ENCODE results near the gene UACA.

Gene UACA

DNA sequence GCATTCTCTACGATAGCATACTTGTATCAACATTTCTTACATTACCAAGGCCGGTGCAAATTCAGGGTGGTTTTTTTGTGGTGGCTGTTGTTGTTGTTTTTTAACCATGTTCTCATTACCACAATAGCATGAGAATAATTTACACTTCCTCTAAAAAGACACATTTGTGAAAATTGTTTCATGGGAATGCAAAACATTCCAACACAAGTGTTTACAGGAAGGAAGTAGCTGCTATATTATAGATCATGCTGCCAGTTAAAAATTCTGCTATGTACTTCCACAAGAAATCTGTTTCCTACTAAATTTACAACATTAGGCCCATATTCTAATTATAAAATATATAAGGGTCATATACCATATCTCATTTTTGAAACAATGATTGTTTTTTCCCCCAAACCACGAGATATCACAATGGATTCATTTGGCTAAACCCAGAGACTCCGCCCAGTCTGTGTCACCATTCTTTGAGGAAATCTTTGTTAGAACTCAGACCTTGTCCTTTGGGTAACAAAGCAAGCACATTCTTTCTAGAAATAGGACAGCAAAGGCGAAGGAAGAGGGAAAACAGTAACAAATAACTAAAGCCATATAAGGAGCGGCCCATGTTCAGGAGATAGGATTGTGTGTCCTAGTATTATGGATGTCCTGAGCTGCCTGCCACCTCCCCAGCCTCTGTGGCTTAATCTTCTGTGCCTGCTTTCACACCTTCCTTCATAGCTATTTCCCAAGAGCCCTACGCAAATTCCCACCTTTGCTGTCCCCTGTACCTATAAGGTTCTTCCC lies 60.1 kb downstream of the UACA start:
- H3K27ac ChIP-seq (replicated peaks): no peak overlapping the region

DNA sequence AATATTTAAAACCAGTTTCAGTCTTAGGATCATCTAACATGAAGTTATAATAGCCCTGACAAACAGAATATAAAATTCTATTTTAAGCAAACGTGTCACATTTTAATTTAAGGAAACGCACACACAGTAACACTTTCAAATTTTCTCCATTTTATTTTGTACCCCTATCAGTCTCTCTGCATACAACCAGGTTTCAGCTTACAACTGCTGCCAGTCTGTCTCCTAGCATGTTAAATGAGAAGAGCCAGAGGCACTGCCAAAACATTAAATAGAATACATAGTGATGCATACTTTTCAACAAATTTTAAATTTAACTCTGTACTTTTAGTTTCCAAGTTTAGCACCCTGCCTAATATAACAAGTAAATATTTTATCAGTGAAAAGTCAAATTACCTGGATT lies 60.8 kb downstream of the UACA start:
- Histone ChIP-seq H3K27ac (replicated peaks) (no peak overlapping the region), H3K27me3 (ENCODE audit: insufficient read depth, poor library complexity, severe bottlenecking) (no peaks in the 10 kb centered on the region), H3K4me3 (replicated peaks; ENCODE audit: insufficient read depth, low read length) (no peak overlapping the region)
- no peak for DNase-seq (ENCODE audit: low read depth in 1 of 2, low spot score in 1 of 2)
- TF ChIP-seq POLR2AphosphoS5 (IDR thresholded peaks at IDR 0.05; ENCODE audit: low read depth) (no peak), SPI1 (IDR thresholded peaks at IDR 0.05; ENCODE audit: borderline replicate concordance, low read depth) (no peak), GABPA (IDR thresholded peaks at IDR 0.05; ENCODE audit: low read depth) (no peak)
- TF ChIP-seq, protein P1, sequence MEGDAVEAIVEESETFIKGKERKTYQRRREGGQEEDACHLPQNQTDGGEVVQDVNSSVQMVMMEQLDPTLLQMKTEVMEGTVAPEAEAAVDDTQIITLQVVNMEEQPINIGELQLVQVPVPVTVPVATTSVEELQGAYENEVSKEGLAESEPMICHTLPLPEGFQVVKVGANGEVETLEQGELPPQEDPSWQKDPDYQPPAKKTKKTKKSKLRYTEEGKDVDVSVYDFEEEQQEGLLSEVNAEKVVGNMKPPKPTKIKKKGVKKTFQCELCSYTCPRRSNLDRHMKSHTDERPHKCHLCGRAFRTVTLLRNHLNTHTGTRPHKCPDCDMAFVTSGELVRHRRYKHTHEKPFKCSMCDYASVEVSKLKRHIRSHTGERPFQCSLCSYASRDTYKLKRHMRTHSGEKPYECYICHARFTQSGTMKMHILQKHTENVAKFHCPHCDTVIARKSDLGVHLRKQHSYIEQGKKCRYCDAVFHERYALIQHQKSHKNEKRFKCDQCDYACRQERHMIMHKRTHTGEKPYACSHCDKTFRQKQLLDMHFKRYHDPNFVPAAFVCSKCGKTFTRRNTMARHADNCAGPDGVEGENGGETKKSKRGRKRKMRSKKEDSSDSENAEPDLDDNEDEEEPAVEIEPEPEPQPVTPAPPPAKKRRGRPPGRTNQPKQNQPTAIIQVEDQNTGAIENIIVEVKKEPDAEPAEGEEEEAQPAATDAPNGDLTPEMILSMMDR (IDR thresholded peaks at IDR 0.05; ENCODE audit: insufficient read depth, low read length): no peak
- TF ChIP-seq, protein P2, sequence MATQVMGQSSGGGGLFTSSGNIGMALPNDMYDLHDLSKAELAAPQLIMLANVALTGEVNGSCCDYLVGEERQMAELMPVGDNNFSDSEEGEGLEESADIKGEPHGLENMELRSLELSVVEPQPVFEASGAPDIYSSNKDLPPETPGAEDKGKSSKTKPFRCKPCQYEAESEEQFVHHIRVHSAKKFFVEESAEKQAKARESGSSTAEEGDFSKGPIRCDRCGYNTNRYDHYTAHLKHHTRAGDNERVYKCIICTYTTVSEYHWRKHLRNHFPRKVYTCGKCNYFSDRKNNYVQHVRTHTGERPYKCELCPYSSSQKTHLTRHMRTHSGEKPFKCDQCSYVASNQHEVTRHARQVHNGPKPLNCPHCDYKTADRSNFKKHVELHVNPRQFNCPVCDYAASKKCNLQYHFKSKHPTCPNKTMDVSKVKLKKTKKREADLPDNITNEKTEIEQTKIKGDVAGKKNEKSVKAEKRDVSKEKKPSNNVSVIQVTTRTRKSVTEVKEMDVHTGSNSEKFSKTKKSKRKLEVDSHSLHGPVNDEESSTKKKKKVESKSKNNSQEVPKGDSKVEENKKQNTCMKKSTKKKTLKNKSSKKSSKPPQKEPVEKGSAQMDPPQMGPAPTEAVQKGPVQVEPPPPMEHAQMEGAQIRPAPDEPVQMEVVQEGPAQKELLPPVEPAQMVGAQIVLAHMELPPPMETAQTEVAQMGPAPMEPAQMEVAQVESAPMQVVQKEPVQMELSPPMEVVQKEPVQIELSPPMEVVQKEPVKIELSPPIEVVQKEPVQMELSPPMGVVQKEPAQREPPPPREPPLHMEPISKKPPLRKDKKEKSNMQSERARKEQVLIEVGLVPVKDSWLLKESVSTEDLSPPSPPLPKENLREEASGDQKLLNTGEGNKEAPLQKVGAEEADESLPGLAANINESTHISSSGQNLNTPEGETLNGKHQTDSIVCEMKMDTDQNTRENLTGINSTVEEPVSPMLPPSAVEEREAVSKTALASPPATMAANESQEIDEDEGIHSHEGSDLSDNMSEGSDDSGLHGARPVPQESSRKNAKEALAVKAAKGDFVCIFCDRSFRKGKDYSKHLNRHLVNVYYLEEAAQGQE (IDR thresholded peaks at IDR 0.05; ENCODE audit: insufficient replicate concordance, low read depth): no peak

More for the DNA sequence above, 60.1 kb downstream of the UACA start:
- no peak for DNase-seq (ENCODE audit: low read depth in 1 of 2, low spot score in 1 of 2)
- no peak for TF ChIP-seq POLR2AphosphoS5 (IDR thresholded peaks at IDR 0.05; ENCODE audit: low read depth)
- TF ChIP-seq, protein P1 (IDR thresholded peaks at IDR 0.05; ENCODE audit: insufficient read depth, low read length): no peak
- TF ChIP-seq, protein P2 (IDR thresholded peaks at IDR 0.05; ENCODE audit: insufficient replicate concordance, low read depth): no peak
- no peak for TF ChIP-seq GABPA (IDR thresholded peaks at IDR 0.05; ENCODE audit: low read depth)
- TF ChIP-seq SPI1 (IDR thresholded peaks at IDR 0.05; ENCODE audit: borderline replicate concordance, low read depth): no peak
- no peaks in the 10 kb centered on the region for H3K27me3 ChIP-seq (ENCODE audit: insufficient read depth, poor library complexity, severe bottlenecking)
- no peak overlapping the region for H3K4me3 ChIP-seq (replicated peaks; ENCODE audit: insufficient read depth, low read length)

DNA sequence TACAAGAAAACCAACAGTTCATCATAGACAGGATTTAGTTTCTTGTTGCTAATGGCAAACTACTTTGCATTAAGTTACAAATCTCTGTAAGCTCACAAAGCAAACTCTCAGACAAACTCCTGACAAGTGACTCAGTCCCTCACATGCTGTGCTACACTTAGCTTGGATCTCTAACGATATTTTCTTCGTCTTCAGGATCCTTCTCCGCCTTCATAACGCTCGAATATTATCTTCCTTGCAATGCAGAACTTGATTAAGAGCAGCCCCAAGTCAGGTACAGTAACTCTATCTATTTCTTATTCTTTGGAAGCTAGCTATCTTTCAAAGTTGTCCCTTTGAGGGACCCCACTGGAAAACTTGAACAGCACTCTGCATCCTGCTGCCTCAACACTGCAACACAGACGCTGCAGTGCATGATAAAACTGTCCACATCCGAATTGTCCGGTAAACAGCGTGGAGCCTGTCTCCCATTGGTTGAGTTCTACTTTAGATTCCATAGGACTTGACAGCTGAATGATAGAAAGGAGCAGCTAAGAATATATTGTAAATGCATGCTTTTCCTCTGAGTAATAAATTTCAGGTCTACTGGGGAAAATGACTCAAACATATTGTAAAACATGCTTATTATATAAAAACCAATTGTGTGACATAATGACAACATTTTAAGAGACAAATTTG lies 61.3 kb downstream of the UACA start:
- DNase-seq (ENCODE audit: low read depth in 1 of 2, low spot score in 1 of 2): no peak
- TF ChIP-seq POLR2AphosphoS5 (IDR thresholded peaks at IDR 0.05; ENCODE audit: low read depth) (no peak), GABPA (IDR thresholded peaks at IDR 0.05; ENCODE audit: low read depth) (no peak), SPI1 (IDR thresholded peaks at IDR 0.05; ENCODE audit: borderline replicate concordance, low read depth) (no peak)
- TF ChIP-seq, protein P2 (IDR thresholded peaks at IDR 0.05; ENCODE audit: insufficient replicate concordance, low read depth): no peak
- TF ChIP-seq, protein P1 (IDR thresholded peaks at IDR 0.05; ENCODE audit: insufficient read depth, low read length): no peak
- no peak overlapping the region for H3K27ac ChIP-seq (replicated peaks)

More for the DNA sequence above, 61.3 kb downstream of the UACA start:
- Histone ChIP-seq H3K4me3 (replicated peaks; ENCODE audit: insufficient read depth, low read length) (no peak overlapping the region), H3K27me3 (ENCODE audit: insufficient read depth, poor library complexity, severe bottlenecking) (no peaks in the 10 kb centered on the region)
